Suppressor macrophage (primary cell): ENCODE measurements around the gene BSCL2.
"Not testable (repeated sequence)": the region's sequence is repeated elsewhere in the genome, so short reads cannot be mapped to it uniquely, and the experiment has no call there.

Source experiments
- DNase-seq, 4 experiments: peaks; one replicate each; pipeline ENCODE4 v3.0.0-alpha.2; 2020 to 2022

BSCL2 gene

DNA sequence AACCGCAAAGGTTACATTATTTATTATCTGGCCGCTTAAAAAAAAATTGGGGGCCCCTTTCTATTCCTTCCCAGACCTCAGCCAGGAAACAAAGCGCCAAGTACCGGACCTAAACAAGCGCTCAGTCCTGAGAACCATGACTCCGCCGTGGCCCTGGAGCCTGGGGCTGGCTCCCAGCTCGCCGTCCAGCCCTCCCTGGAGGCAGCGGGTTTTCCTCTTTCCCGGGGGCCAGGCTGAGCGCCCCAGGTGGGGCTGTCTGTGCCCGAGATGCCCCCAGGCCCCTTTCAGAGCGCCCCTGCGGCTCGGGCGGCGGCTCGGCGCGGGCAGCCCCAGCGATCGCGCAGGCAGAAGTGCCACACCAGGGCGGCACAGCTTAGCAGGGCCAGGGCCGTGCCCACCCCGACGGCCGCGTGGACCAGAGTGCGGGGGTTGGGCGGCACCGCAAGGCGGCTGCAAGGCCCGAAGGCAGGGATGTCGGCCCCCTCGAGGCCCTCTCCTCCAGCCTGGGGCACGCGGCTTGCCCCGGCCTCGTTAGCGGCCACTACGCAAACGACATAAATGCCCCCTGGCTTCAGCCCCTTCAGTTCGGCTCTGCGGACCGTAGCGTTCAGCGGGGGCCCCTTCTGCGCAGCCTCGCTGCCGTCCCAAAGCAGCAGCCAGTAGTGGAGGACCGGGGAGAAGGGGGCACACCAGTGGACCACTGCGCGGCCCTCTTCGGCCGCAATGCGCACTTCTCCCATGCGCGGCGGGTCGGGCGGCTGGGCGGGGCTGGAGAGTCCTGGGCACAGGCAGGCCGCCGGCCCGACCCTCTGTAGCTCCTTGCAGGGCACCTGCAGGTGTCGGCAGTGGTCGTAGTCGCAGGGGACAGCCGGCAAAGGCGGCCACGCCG, 19.5 kb downstream of the BSCL2 start:
- no peak for DNase-seq

DNA sequence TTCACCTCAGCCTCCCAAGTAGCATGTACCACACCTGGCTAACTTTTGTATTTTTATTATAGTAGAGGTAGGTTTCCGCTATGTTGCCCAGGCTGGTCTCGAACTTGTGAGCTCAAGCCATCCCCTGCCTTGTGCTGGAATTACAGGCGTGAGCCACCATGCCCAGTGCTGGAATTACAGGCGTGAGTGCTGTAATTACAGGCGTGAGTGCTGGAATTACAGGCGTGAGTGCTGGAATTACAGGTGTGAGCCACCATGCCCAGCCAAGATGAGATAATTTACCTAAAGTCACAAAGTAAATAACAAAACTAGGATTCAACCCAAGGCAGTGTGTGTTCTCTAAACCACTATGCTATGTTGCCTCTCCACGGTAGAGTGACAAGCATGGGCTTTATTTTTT, 24.7 kb downstream of the BSCL2 start:
- no peak for DNase-seq

GRCh38 chr11:62680825-62681240, 26.4 kb downstream of the BSCL2 start:
- DNase-seq: peak; percentile 57 to 73 (median 68)

GRCh38 chr11:62678770-62679696, 28.2 kb downstream of the BSCL2 start, which contains the start of gene UBXN1:
TSS of gene UBXN1 (minus strand) at chr11:62679073. CDS start at chr11:62678923, 150 bp downstream.
- peak; percentile 93 to 98 (median 96) for DNase-seq

DNA sequence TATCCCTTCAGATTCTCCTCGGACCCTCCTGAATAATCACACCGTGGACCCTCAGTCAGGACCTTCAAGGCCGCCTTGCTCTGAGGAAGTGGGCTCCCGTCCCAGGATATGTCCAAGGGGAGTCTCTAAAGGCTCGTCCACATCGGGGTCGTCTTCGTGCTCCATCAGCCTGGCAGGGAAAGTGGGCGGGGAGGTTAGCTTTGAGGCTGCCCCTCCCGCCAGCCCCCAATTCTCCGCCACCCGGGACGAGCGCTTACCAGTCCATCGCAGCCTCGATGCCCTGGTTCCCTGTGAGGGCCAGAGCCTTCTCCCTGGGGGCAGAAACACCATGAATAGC, 28.8 kb downstream of the BSCL2 start:
- DNase-seq: no peak

DNA sequence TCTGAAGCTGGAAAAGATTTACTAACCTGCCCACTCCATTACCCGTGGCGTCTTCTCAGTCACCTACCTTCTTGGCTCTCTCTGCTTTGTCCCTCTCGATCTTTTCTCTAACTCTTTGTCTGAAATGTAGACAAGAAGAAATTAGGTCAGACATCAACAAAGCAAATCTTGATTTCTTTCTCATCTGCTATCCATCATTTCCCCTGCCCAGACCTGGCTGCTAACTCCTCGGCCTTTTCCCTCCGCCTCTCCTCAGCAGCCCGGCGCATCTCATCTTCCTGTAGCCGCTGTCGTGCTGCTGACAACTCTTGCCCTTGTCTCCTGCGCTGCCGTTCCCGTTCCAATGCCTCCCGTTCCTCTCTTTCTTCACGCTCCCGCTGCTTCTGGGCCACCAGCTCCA, 29.5 kb downstream of the BSCL2 start:
- DNase-seq: no peak

- no peak for DNase-seq
Measured at GRCh38 chr11:62677156-62677555, 30.1 kb downstream of the BSCL2 start.

GRCh38 chr11:62676698-62677097, 30.5 kb downstream of the BSCL2 start:
- DNase-seq: no peak

DNA sequence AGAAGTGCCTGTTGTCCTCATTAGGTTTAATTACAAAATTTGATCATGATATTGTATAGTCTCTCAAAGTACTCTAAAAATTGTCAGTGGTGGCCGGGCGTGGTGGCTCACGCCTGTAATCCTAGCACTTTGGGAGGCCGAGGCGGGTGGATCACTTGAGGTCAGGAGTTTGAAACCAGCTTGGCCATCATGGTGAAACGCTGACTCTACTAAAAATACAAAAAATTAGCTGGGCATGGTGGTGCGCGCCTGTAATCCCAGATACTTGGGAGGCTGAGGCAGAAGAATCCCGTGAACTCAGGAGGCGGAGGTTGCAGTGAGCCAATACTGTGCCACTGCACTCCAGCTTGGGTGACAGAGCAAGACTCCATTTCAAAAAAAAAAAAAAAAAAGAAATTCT, 31.8 kb downstream of the BSCL2 start:
- DNase-seq: not testable (repeated sequence)

DNA sequence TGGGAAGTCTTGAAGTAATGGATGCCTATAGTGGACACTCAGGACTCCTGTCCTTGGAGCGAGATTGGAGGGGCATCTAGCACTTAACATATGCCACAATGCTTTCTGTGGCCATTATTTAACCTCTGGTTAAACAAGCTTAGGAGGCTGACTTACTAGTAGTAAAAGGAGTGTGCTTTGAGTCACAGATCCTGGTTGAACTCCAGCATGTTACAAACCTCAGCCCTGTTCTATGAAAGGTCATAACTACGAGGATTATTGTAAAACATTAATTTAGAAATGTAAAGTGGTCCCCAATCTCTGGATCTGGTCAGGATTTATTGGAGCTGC, 34.1 kb downstream of the BSCL2 start:
- no peak for DNase-seq

DNA sequence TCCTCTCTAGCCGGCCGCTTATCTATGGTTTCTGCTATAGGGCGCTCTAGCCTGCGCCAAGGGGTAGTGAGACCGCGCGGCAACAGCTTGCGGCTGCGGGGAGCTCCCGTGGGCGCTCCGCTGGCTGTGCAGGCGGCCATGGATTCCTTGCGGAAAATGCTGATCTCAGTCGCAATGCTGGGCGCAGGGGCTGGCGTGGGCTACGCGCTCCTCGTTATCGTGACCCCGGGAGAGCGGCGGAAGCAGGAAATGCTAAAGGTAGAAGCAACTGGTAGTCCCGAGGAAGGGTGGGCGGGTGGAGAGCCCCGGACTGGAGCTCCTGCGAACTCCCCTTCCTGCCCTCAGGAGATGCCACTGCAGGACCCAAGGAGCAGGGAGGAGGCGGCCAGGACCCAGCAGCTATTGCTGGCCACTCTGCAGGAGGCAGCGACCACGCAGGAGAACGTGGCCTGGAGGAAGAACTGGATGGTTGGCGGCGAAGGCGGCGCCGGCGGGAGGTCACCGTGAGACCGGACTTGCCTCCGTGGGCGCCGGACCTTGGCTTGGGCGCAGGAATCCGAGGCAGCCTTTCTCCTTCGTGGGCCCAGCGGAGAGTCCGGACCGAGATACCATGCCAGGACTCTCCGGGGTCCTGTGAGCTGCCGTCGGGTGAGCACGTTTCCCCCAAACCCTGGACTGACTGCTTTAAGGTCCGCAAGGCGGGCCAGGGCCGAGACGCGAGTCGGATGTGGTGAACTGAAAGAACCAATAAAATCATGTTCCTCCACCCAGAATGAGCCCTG, 35.4 kb downstream of the BSCL2 start, which contains the start of the genes LBHD1 and UQCC3:
Gene LBHD1 (minus strand): TSS at position 660 of the 782 bp plus-strand sequence. CDS start 2,236 bp downstream, outside the sequence.
Gene UQCC3 (plus strand): TSS at position 66 of the 782 bp plus-strand sequence. CDS start 73 bp downstream, at position 139.
- DNase-seq: peak; percentile 81 to 91 (median 86)

DNA sequence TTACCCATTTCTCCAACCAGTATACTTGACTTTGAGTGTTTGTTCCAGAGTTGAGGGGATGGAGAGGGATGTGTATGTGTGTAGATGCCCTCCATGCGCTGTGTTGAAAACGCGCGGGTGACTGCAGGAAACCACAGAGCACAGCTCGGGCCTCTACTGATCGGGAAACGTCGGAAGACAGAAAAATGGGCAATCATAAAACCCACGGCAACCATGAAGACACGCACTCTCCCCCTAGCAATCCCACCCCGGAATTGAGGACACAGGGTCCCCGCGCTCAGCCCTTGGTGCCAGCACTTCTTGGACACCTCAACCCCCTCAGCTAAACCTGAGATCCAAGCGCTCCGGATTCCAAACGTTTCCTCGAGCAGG, 36.0 kb downstream of the BSCL2 start:
- peak in 1 of 4 experiments; percentile 44 for DNase-seq

- DNase-seq: no peak
Measured at GRCh38 chr11:62669420-62670161, 37.6 kb downstream of the BSCL2 start.

DNA sequence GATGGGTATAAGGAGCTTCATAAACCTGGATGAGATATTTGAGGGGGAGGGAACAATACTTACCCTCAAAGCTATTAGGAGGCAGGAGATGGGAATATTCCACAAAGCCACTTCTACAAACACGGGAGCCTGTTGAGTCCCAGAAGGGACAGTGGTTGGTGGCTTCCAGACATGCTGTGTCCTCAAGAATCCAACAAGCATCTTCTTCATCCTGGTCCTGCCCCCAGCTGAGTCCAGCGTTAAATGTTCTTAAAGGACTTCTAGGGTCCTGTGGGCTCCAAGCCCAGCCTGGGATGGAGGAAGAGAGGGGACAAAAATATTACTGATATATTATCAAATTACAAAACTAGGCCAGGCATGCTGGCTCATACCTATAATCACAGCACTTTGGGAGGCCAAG, 39.8 kb downstream of the BSCL2 start:
- no peak for DNase-seq

GRCh38 chr11:62666259-62666926, 40.8 kb downstream of the BSCL2 start:
- no peak for DNase-seq

GRCh38 chr11:62665599-62666258, 41.5 kb downstream of the BSCL2 start:
- peak; percentile 55 to 76 (median 67) for DNase-seq

- DNase-seq: peak; percentile 95 to 98 (median 96)
Measured at GRCh38 chr11:62665075-62665598, 42.1 kb downstream of the BSCL2 start, which contains the start of the genes C11orf98 and CSKMT. TSS of gene C11orf98 (minus strand) at chr11:62665210. CDS start at chr11:62665169, 41 bp downstream. TSS of gene CSKMT (plus strand) at chr11:62665312. CDS start at chr11:62665880, 568 bp downstream.

GRCh38 chr11:62664405-62665074, 42.7 kb downstream of the BSCL2 start:
- peak in 1 of 4 experiments; percentile 52 for DNase-seq

DNA sequence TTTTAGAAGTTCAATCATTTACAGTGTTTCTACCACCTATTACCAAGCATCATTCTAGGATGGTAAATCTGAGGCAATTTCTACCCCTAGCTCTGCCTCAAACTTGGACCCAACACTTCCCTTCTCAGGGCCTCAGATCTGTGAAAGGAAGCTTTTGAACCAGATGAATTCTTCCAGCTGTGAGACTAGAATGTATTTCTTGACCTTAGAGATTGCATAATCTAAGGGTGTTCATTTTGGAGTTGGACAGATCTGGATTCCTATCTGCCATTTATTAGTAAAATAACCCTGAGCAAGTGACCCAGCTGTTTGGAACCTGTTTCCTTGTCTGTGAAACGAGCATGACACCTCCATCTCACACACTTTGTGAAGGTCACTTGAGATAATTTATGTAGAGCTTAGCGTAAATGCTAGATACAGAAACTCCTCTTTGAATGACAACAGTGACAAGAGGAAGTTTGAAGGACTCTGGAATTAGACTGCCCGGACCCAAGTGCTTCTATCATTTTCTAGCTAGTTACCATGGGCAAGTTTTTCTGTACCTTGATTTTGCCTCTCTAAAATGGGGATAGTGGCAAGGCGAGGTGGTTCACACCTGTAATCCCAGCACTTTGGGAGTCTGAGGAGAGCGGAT, 50.3 kb downstream of the BSCL2 start:
- no peak for DNase-seq
